DOHH2 (cell line): ENCODE results near the gene ATF2.

ENCODE experiments used
- CTCF ChIP-seq: fragments of 200-600 bp; sonication (generic); IDR thresholded peaks from one replicate; pipeline ENCODE4 v1.5.1; 2014; ENCODE audit warnings: antibody characterized with exemption, mild to moderate bottlenecking, low read depth, low read length; ENCODE audit not compliant: poor library complexity, severe bottlenecking
- EZH2phosphoT487 ChIP-seq: fragments of 200-600 bp; sonication (generic); IDR thresholded peaks from 2 replicates; pipeline ENCODE4 v1.6.1; 2017; ENCODE audit warnings: borderline replicate concordance, mild to moderate bottlenecking, antibody characterized with exemption, low read length, moderate library complexity, mixed read lengths

GRCh38 chr2:175026385-175026784 is 141.6 kb downstream of the ATF2 start:
- TF ChIP-seq CTCF = no peak
- TF ChIP-seq EZH2phosphoT487 = no peak
